GM12865 (cell line): ENCODE data around the gene BCL2L1.

Experiments
- DNase-seq: peaks from one replicate; pipeline ENCODE4 v3.0.0; 2010; ENCODE audit warnings: low read depth
- H3K4me3 ChIP-seq: 2 replicates; pipeline ENCODE4 v1.5.1; 2011; ENCODE audit warnings: mild to moderate bottlenecking, low read depth, low read length, control low read depth
- CTCF ChIP-seq: IDR thresholded peaks from 2 replicates; pipeline ENCODE4 v1.5.1; 2011; ENCODE audit warnings: low read length, control low read depth, low read depth, inconsistent platforms; ENCODE audit not compliant: insufficient read depth; ENCODE audit errors: missing control alignments

The BCL2L1 gene

GRCh38 chr20:31663838-31664695, 58.6 kb downstream of the BCL2L1 start:
- DNase-seq: no peak
- H3K4me3 ChIP-seq: no peak overlapping the region
- no peak for TF ChIP-seq CTCF

- DNase-seq: no peak
- no peak for TF ChIP-seq CTCF
- no peak overlapping the region for H3K4me3 ChIP-seq
Measured at GRCh38 chr20:31663524-31663837, 59.2 kb downstream of the BCL2L1 start.

GRCh38 chr20:31662372-31662854, 60.3 kb downstream of the BCL2L1 start:
- no peak overlapping the region for H3K4me3 ChIP-seq
- no peak for DNase-seq
- no peak for TF ChIP-seq CTCF

- H3K4me3 ChIP-seq: peak overlapping the region; percentile 42
- peak; percentile 82 for DNase-seq
- TF ChIP-seq CTCF: peak; percentile 76
Measured at GRCh38 chr20:31661625-31662371, 60.9 kb downstream of the BCL2L1 start.

GRCh38 chr20:31654534-31654933, 68.1 kb downstream of the BCL2L1 start:
- no peak for TF ChIP-seq CTCF
- no peak overlapping the region for H3K4me3 ChIP-seq
- no peak for DNase-seq

GRCh38 chr20:31653561-31653960, 69.1 kb downstream of the BCL2L1 start:
- no peak for DNase-seq
- no peak for TF ChIP-seq CTCF
- H3K4me3 ChIP-seq: no peak overlapping the region
